ENCODE measurements around the gene ANKRD34B.

Gene ANKRD34B

DNA sequence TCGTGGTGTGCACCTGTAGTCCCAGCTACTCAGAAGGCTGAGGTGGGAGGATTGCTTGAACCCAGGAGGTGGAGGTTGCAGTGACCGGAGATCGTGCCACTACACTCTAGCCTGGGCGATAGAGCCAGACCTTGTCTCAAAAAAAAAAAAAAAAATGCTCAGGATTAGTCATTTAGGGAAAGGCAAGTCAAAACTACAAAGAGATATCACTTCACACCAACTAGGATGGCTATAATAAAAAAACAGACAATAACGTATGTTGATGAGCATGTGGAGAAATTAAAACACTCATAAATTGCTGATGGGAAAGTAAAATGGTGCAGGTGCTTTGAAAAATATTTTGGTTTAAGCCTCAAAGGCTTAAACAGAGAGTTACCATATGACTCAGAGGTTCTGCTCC lies 6.3 kb upstream of the ANKRD34B start:
- no peak overlapping the region for H3K4me3 ChIP-seq (ENCODE audit: low read length)
- TF ChIP-seq CTCF (IDR thresholded peaks at IDR 0.05; ENCODE audit: insufficient read depth, low read depth, low read length, missing control alignments): no peak
- no peak for DNase-seq (ENCODE audit: low read depth)

DNA sequence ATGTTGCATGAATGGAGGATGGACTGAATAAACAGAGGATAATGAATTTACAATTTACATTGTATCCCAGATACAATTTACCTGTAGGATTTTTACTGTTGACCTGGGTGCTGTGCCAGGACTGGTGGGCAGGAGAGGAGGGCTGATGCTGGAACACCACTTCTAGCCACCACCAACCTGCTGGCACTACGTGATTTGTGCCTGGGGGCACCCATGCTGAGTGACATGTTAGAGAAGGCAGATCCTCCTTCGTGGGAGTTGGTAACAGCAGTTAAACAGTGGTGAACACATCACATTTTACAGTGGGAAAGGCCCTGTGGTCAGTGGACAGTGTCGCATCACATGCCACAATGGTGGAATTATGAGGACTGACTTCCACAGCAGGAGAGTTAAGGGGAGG lies 3.0 kb upstream of the ANKRD34B start:
- DNase-seq (ENCODE audit: low read depth): no peak
- TF ChIP-seq CTCF (IDR thresholded peaks at IDR 0.05; ENCODE audit: insufficient read depth, low read depth, low read length, missing control alignments): no peak
- no peak overlapping the region for H3K4me3 ChIP-seq (ENCODE audit: low read length)

GRCh38 chr5:80569086-80569960 lies 757 bp downstream of the ANKRD34B start:
- no peak for DNase-seq (ENCODE audit: low read depth)
- peak overlapping the region; percentile 27 for H3K4me3 ChIP-seq (ENCODE audit: low read length)
- TF ChIP-seq CTCF (IDR thresholded peaks at IDR 0.05; ENCODE audit: insufficient read depth, low read depth, low read length, missing control alignments): no peak

DNA sequence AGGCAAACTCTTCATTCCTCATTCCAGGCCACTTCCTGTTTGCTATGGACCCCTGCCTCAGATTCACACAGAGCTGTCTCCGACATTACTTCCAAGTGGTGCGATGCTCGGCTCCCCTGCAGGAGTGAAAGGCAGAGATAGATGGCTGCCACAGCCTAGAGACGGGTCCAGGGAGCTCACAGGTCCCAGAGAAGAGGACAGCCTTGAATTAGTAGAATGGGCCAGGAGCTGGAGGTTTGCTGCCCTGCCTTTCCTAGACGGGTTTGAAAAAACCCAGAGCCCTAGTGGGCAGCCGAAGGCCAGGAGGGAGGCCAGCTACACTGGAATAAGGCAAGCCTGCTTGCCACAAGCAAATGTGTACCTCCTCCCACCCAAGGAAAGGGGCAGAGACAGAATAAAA lies 1.8 kb downstream of the ANKRD34B start:
- no peak for TF ChIP-seq CTCF (IDR thresholded peaks at IDR 0.05; ENCODE audit: insufficient read depth, low read depth, low read length, missing control alignments)
- H3K4me3 ChIP-seq (ENCODE audit: low read length): no peak overlapping the region
- no peak for DNase-seq (ENCODE audit: low read depth)

DNA sequence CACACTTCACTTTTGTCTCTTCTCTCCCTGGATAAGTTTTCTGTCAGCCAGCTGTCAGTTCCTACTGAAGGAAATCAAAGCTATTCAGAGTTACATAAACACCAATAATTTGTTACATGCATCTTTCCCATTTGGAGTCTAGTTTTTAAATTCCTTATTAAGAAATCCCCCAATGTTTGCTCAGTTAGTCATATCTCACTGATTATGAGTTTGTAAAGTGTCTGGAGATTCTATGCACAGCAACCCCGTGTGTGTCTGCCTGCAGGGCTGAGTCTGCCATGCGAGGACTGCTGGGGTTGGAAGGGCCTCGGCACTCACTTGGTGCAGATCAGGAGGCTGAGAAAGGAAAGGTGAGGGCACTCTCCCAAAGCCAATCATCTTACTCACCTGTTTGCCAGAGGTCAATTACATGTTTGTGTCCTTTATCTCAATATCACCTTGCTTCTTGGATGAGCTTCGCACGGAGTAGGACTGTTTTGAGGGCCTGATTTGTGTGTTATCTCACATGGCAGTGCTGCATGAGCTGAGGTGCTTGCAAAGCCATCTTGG lies 3.3 kb downstream of the ANKRD34B start:
- H3K4me3 ChIP-seq (ENCODE audit: low read length): no peak overlapping the region
- peak; percentile 29 for DNase-seq (ENCODE audit: low read depth)
- TF ChIP-seq CTCF (IDR thresholded peaks at IDR 0.05; ENCODE audit: insufficient read depth, low read depth, low read length, missing control alignments): no peak

GRCh38 chr5:80565330-80565729 lies 4.8 kb downstream of the ANKRD34B start:
- peak; percentile 33 for DNase-seq (ENCODE audit: low read depth)
- no peak overlapping the region for H3K4me3 ChIP-seq (ENCODE audit: low read length)
- no peak for TF ChIP-seq CTCF (IDR thresholded peaks at IDR 0.05; ENCODE audit: insufficient read depth, low read depth, low read length, missing control alignments)

Data from epithelial cell of esophagus (primary cell).